K562 (cell line): ENCODE data around the gene CRYBB1. TPM values are rescaled to one million over a fixed set of nuclear protein-coding genes. Genes with fewer than 3 reads are reported as not detected.

Experiments used
- C11orf30 ChIP-seq: fragments of 450-650 bp; IDR thresholded peaks from 2 replicates; pipeline ENCODE4 v1.6.1; 2016; ENCODE audit warnings: low read depth, mild to moderate bottlenecking
- CEBPG ChIP-seq, 3 experiments: fragments of 200-800 bp in 1 of 3; sonication (Bioruptor generic) in 1 of 3; sonication (generic) in 1 of 3; formaldehyde crosslinking in 1 of 3; IDR thresholded peaks in 2 of 3; conservative IDR thresholded peaks in 1 of 3; 2 replicates each; pipeline versions ENCODE4 v1.6.1 to v1.8.0; 2016 to 2022; ENCODE audit warnings: missing compliant biosample characterization in 2 of 3, missing genetic modification characterization in 2 of 3, mild to moderate bottlenecking in 1 of 3, missing genetic modification reagents in 1 of 3
- E2F5 ChIP-seq: sonication (generic); formaldehyde crosslinking; IDR thresholded peaks from 2 replicates; pipeline ENCODE4 v1.8.0; 2022; ENCODE audit warnings: mild to moderate bottlenecking, missing genetic modification reagents
- FOXA1 ChIP-seq: fragments of 450-650 bp; IDR thresholded peaks from 2 replicates; pipeline ENCODE4 v1.6.1; 2016; ENCODE audit warnings: mild to moderate bottlenecking, borderline replicate concordance
- GABPB2 ChIP-seq: fragments of 250-450 bp; sonication (Bioruptor Pico); conservative IDR thresholded peaks from 2 replicates; pipeline ENCODE4 v1.5.1; 2021; ENCODE audit warnings: mild to moderate bottlenecking
- IFI16 ChIP-seq: fragments of 250-450 bp; sonication (Bioruptor Pico); IDR thresholded peaks from 2 replicates; pipeline ENCODE4 v2.1.2; 2022; ENCODE audit warnings: mild to moderate bottlenecking, inconsistent platforms
- ILK ChIP-seq: fragments of 450-650 bp; IDR thresholded peaks from 2 replicates; pipeline ENCODE4 v1.6.1; 2016; ENCODE audit warnings: missing genetic modification characterization, low read depth, mild to moderate bottlenecking, missing compliant biosample characterization, moderate library complexity, borderline replicate concordance
- MTF1 ChIP-seq: fragments of 250-450 bp; sonication (Bioruptor Pico); IDR thresholded peaks from 2 replicates; pipeline ENCODE4 v1.9.0; 2021; ENCODE audit warnings: moderate library complexity, mild to moderate bottlenecking, inconsistent platforms, borderline replicate concordance
- MYBL2 ChIP-seq, 2 experiments: fragments of 450-650 bp in 1 of 2; sonication (generic) in 1 of 2; formaldehyde crosslinking in 1 of 2; IDR thresholded peaks; 2 replicates each; pipeline versions ENCODE4 v1.6.1 to v1.8.1; 2017 to 2022; ENCODE audit warnings: borderline replicate concordance in 1 of 2, inconsistent platforms in 1 of 2, low read depth in 1 of 2, mild to moderate bottlenecking in 1 of 2, missing genetic modification reagents in 1 of 2, moderate library complexity in 1 of 2
- NR2F6 ChIP-seq: fragments of 450-650 bp; formaldehyde crosslinking; IDR thresholded peaks from 2 replicates; pipeline ENCODE4 v1.4.0; 2020; ENCODE audit warnings: mild to moderate bottlenecking
- PBX2 ChIP-seq, 2 experiments: IDR thresholded peaks in 1 of 2; conservative IDR thresholded peaks in 1 of 2; 2 replicates each; pipeline ENCODE4 v1.6.1; 2016; ENCODE audit warnings: low read depth in 2 of 2, mild to moderate bottlenecking in 1 of 2, missing compliant biosample characterization in 1 of 2, missing genetic modification characterization in 1 of 2, moderate library complexity in 1 of 2
- SNIP1 ChIP-seq: fragments of 450-650 bp; IDR thresholded peaks from 2 replicates; pipeline ENCODE4 v1.7.1; 2017; ENCODE audit warnings: low read depth, mild to moderate bottlenecking
- TCF7L2 ChIP-seq: fragments of 150-350 bp; IDR thresholded peaks from 2 replicates; pipeline ENCODE4 v1.6.1; 2016; ENCODE audit warnings: low read depth, mild to moderate bottlenecking, low read length, moderate library complexity
- WHSC1 ChIP-seq: IDR thresholded peaks from one replicate; pipeline ENCODE4 v1.6.1; 2012; ENCODE audit warnings: low read length, control low read depth, inconsistent platforms
- ZNF175 ChIP-seq: fragments of 200-800 bp; sonication (Bioruptor generic); IDR thresholded peaks from 2 replicates; pipeline ENCODE4 v1.6.1; 2016; ENCODE audit warnings: low read depth, mild to moderate bottlenecking, missing genetic modification characterization, missing compliant biosample characterization
- ZNF695 ChIP-seq: fragments of 450-650 bp; formaldehyde crosslinking; IDR thresholded peaks from 2 replicates; pipeline ENCODE4 v1.4.0; 2020; ENCODE audit warnings: mild to moderate bottlenecking, moderate library complexity
- ZNF717 ChIP-seq: fragments of 250-450 bp; sonication (Bioruptor Pico); IDR thresholded peaks from 2 replicates; pipeline ENCODE4 v1.5.0; 2021
- ZSCAN32 ChIP-seq: fragments of 450-650 bp; formaldehyde crosslinking; IDR thresholded peaks from 2 replicates; pipeline ENCODE4 v1.4.0; 2020; ENCODE audit warnings: mild to moderate bottlenecking, moderate library complexity
- polyA plus RNA-seq, 8 experiments: library from polyadenylated mRNA; depleted of rRNA in 4 of 8; stranded (reverse) in 5 of 8; unstranded in 3 of 8; fragments of >200 nt; fragmentation: Nextera tagmentation in 2 of 8; fragmentation: Illumina TruSeq in 1 of 8; extraction: Ambion mirVana in 2 of 8; extraction: Trizol in 1 of 8; gene quantifications; 2 replicates each; pipeline versions ENCODE4 v1.2.1 to v1.2.3, GENCODE V29; 2011 to 2014; ENCODE audit warnings: inconsistent platforms in 1 of 8, missing spikeins in 1 of 8
- total RNA-seq, 7 experiments: library from RNA; depleted of rRNA in 6 of 7; stranded (reverse); fragments of >200 nt in 6 of 7; fragmentation: Illumina TruSeq in 2 of 7; extraction: Trizol in 2 of 7; gene quantifications; 2 replicates each; pipeline versions ENCODE4 v1.2.1 to v1.2.3, GENCODE V29; 2011 to 2021; ENCODE audit warnings: low replicate concordance in 1 of 7
- TF ChIP-seq, protein P1 (sequence below): sonication (generic); formaldehyde crosslinking; IDR thresholded peaks from 2 replicates; pipeline ENCODE4 v1.4.0; 2020; ENCODE audit warnings: mild to moderate bottlenecking, missing genetic modification reagents
- TF ChIP-seq, protein P2 (sequence below): fragments of 250-450 bp; sonication (Bioruptor Pico); IDR thresholded peaks from 2 replicates; pipeline ENCODE4 v1.8.0; 2022; ENCODE audit warnings: moderate library complexity, mild to moderate bottlenecking, inconsistent platforms

The CRYBB1 gene
- total and polyA plus RNA-seq, 9 of the 15 experiments (the other 6 are each of a cell fraction or from before 2014, with no cell fraction given), result 0.16 to 0.45 (median 0.33) TPM; not detected in 2

- TF ChIP-seq TCF7L2 (no peak), ZSCAN32 (CRISPR knock-in tag) (no peak), CEBPG (CRISPR knock-in tag; IDR thresholded peaks at IDR 0.05) (no peak; the same call in 1 of the 2 replicates), CEBPG (tag; conservative IDR thresholded peaks at IDR 0.05 in 1 of 2, IDR thresholded peaks at IDR 0.05 in 1 of 2) (no peak), MTF1 (no peak), ZNF695 (CRISPR knock-in tag) (no peak), IFI16 (CRISPR knock-in tag) (no peak), C11orf30 (no peak), E2F5 (no peak), GABPB2 (CRISPR knock-in tag) (no peak), NR2F6 (CRISPR knock-in tag) (no peak), FOXA1 (no peak), SNIP1 (no peak), ZNF717 (CRISPR knock-in tag) (no peak), ZNF175 (CRISPR knock-in tag) (no peak), ILK (no peak), PBX2 (CRISPR knock-in tag; IDR thresholded peaks at IDR 0.05; ENCODE audit: low read depth) (no peak), PBX2 (tag; conservative IDR thresholded peaks at IDR 0.05; ENCODE audit: low read depth) (peak; percentile 60), MYBL2 (IDR thresholded peaks at IDR 0.05; ENCODE audit: low read depth) (no peak), MYBL2 (CRISPR knock-in tag; IDR thresholded peaks at IDR 0.05; ENCODE audit: borderline replicate concordance) (no peak), WHSC1 (no peak)
- TF ChIP-seq, protein P1, sequence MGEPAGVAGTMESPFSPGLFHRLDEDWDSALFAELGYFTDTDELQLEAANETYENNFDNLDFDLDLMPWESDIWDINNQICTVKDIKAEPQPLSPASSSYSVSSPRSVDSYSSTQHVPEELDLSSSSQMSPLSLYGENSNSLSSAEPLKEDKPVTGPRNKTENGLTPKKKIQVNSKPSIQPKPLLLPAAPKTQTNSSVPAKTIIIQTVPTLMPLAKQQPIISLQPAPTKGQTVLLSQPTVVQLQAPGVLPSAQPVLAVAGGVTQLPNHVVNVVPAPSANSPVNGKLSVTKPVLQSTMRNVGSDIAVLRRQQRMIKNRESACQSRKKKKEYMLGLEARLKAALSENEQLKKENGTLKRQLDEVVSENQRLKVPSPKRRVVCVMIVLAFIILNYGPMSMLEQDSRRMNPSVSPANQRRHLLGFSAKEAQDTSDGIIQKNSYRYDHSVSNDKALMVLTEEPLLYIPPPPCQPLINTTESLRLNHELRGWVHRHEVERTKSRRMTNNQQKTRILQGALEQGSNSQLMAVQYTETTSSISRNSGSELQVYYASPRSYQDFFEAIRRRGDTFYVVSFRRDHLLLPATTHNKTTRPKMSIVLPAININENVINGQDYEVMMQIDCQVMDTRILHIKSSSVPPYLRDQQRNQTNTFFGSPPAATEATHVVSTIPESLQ (CRISPR knock-in tag), result no peak
- TF ChIP-seq, protein P2, sequence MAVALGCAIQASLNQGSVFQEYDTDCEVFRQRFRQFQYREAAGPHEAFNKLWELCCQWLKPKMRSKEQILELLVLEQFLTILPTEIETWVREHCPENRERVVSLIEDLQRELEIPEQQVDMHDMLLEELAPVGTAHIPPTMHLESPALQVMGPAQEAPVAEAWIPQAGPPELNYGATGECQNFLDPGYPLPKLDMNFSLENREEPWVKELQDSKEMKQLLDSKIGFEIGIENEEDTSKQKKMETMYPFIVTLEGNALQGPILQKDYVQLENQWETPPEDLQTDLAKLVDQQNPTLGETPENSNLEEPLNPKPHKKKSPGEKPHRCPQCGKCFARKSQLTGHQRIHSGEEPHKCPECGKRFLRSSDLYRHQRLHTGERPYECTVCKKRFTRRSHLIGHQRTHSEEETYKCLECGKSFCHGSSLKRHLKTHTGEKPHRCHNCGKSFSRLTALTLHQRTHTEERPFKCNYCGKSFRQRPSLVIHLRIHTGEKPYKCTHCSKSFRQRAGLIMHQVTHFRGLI (CRISPR knock-in tag), result no peak
These were observed 44.7 kb downstream of the CRYBB1 start (continued) for GRCh38 chr22:26573026-26573662.
